Smooth muscle cell (in vitro differentiated cells): ENCODE results near the gene PRR12. TPM values are rescaled to one million over a fixed set of nuclear protein-coding genes. Genes with fewer than 3 reads are reported as not detected.
A peak's percentile ranks its signal among the peaks of the same experiment; 100 is the strongest.

Experiments used
- DNase-seq: peaks from one replicate; lab custom pipeline; 2025; ENCODE audit not compliant: unreplicated experiment; lab: John Stamatoyannopoulos, UW
- H2AFZ ChIP-seq: fragments of 200-600 bp; sonication (generic); 2 replicates; pipeline ENCODE4 v1.6.0; 2016; ENCODE audit warnings: antibody characterized with exemption, low read depth, mild to moderate bottlenecking
- H3F3A ChIP-seq: fragments of 200-600 bp; sonication (generic); 2 replicates; pipeline ENCODE4 v1.6.0; 2017; ENCODE audit warnings: antibody characterized with exemption, low read depth
- H3K27ac ChIP-seq: fragments of 200-600 bp; sonication (generic); 2 replicates; pipeline ENCODE4 v1.5.1; 2016; ENCODE audit warnings: low read depth, mild to moderate bottlenecking
- H3K27me3 ChIP-seq: fragments of 200-600 bp; sonication (generic); 2 replicates; pipeline ENCODE4 v1.6.1; 2016; ENCODE audit warnings: low read depth, mild to moderate bottlenecking
- H3K36me3 ChIP-seq: fragments of 200-600 bp; sonication (generic); 2 replicates; pipeline ENCODE4 v1.5.1; 2016; ENCODE audit warnings: low read depth
- H3K4me1 ChIP-seq: fragments of 200-600 bp; sonication (generic); 2 replicates; pipeline ENCODE4 v1.5.1; 2016; ENCODE audit warnings: low read depth
- H3K4me2 ChIP-seq: fragments of 200-600 bp; sonication (generic); 2 replicates; pipeline ENCODE4 v1.6.0; 2016; ENCODE audit warnings: mild to moderate bottlenecking
- H3K4me3 ChIP-seq: fragments of 200-600 bp; sonication (generic); 2 replicates; pipeline ENCODE4 v1.5.1; 2016; ENCODE audit warnings: mild to moderate bottlenecking
- H3K79me2 ChIP-seq: fragments of 200-600 bp; sonication (generic); 2 replicates; pipeline ENCODE4 v1.6.0; 2016; ENCODE audit warnings: low read depth, mild to moderate bottlenecking
- H3K9ac ChIP-seq: fragments of 200-600 bp; sonication (generic); 2 replicates; pipeline ENCODE4 v1.6.0; 2016; ENCODE audit warnings: low read depth
- H3K9me3 ChIP-seq: fragments of 200-600 bp; sonication (generic); replicated peaks from 2 replicates; pipeline ENCODE4 v1.5.1; 2016; ENCODE audit warnings: low read depth
- H4K20me1 ChIP-seq: fragments of 200-600 bp; sonication (generic); 2 replicates; pipeline ENCODE4 v1.6.0; 2016; ENCODE audit warnings: low read depth
- CTCF ChIP-seq: fragments of 200-600 bp; sonication (generic); IDR thresholded peaks from 2 replicates; pipeline ENCODE4 v1.5.1; 2017; ENCODE audit warnings: borderline replicate concordance, mild to moderate bottlenecking, antibody characterized with exemption; ENCODE audit not compliant: insufficient read depth, poor library complexity, severe bottlenecking
- WGBS: methylation state at CpG from one replicate; pipeline ENCODE4 v1.1.7; 2016; ENCODE audit warnings: low lambda C conversion rate; 5-methylcytosine and 5-hydroxymethylcytosine counted together
- polyA plus RNA-seq: library from polyadenylated mRNA; unstranded; fragments of >200 nt; fragmentation: Nextera tagmentation; extraction: Ambion mirVana; gene quantifications from 2 replicates; pipeline ENCODE4 v1.2.1, GENCODE V29; 2016
- total RNA-seq: library from RNA; depleted of rRNA; stranded (reverse); fragments of >200 nt; gene quantifications from 2 replicates; pipeline ENCODE4 v1.2.3, GENCODE V29; 2014

The PRR12 gene
- total and polyA plus RNA-seq, 2 experiments from 2014 or later = 1.7 to 4.5 TPM

GRCh38 chr19:49580264-49581006 is 10.5 kb upstream of the PRR12 start, which contains the start of gene NOSIP:
TSS of gene NOSIP (minus strand) at chr19:49580556. CDS start at chr19:49560691, 19,865 bp downstream.
- Histone ChIP-seq H3K9me3 (no peaks in the 10 kb centered on the region), H3K36me3 (peaks cover 5% of the 10 kb centered on the region), H3K4me1 (peaks cover 4% of the 10 kb centered on the region), H3K9ac (peak within 1 kb of the TSS; percentile 88), H3K4me2 (peak within 1 kb of the TSS; percentile 94), H4K20me1 (peaks cover 6% of the 10 kb centered on the region), H3K27me3 (no peaks in the 10 kb centered on the region), H3K4me3 (peak within 1 kb of the TSS; percentile 76), H3K79me2 (peaks cover 45% of the 10 kb centered on the region), H2AFZ (peak within 1 kb of the TSS; percentile 98), H3F3A (no peaks in the 10 kb centered on the region), H3K27ac (peak within 1 kb of the TSS; percentile 40)
- DNase-seq = peak; percentile 69
- 6% methylated on average over 31 of the region's 31 CpGs for WGBS
- TF ChIP-seq CTCF = no peak

GRCh38 chr19:49581007-49581508 is 9.9 kb upstream of the PRR12 start, which contains the start of gene PRRG2:
TSS of gene PRRG2 (plus strand) at chr19:49581316. CDS start at chr19:49583220, 1,904 bp downstream.
- H3F3A ChIP-seq = no peaks in the 10 kb centered on the region
- peak within 1 kb of the TSS; percentile 94 for H3K4me2 ChIP-seq
- 55% methylated on average over 15 of the region's 15 CpGs for WGBS
- peak within 1 kb of the TSS; percentile 98 for H2AFZ ChIP-seq
- H3K36me3 ChIP-seq = no peaks in the 10 kb centered on the region
- no peaks in the 10 kb centered on the region for H3K27me3 ChIP-seq
- peaks cover 39% of the 10 kb centered on the region for H3K79me2 ChIP-seq
- peaks cover 4% of the 10 kb centered on the region for H4K20me1 ChIP-seq
- H3K9me3 ChIP-seq = no peaks in the 10 kb centered on the region
- peak within 1 kb of the TSS; percentile 76 for H3K4me3 ChIP-seq
- peak within 1 kb of the TSS; percentile 40 for H3K27ac ChIP-seq
- H3K9ac ChIP-seq = peak within 1 kb of the TSS; percentile 88
- TF ChIP-seq CTCF = no peak
- H3K4me1 ChIP-seq = peaks cover 4% of the 10 kb centered on the region
- no peak for DNase-seq

GRCh38 chr19:49583239-49583638 is 7.7 kb upstream of the PRR12 start:
- Histone ChIP-seq H2AFZ (no peak overlapping the region), H3K4me1 (peaks cover 4% of the 10 kb centered on the region), H3K79me2 (peaks cover 19% of the 10 kb centered on the region), H3F3A (no peaks in the 10 kb centered on the region), H3K36me3 (no peaks in the 10 kb centered on the region), H3K9me3 (no peaks in the 10 kb centered on the region), H3K4me2 (no peak overlapping the region), H3K4me3 (no peak overlapping the region), H4K20me1 (no peaks in the 10 kb centered on the region), H3K9ac (no peak overlapping the region), H3K27me3 (no peaks in the 10 kb centered on the region), H3K27ac (no peak overlapping the region)
- 77% methylated on average over 2 of the region's 2 CpGs for WGBS
- TF ChIP-seq CTCF = no peak
- no peak for DNase-seq
